DMS79 treated with DMSO at 0.1 percent for 48 hours (cell line): ENCODE results near the gene RBFOX2.
"Not testable (repeated sequence)": the region's sequence is repeated elsewhere in the genome, so short reads cannot be mapped to it uniquely, and the experiment has no call there.

Source experiments
- DNase-seq: peaks from one replicate; lab custom pipeline; 2025; lab: John Stamatoyannopoulos, UW

Gene RBFOX2

GRCh38 chr22:36008565-36008964, 20.1 kb downstream of the RBFOX2 start:
- DNase-seq: no peak

- DNase-seq: no peak
Measured at GRCh38 chr22:36008131-36008530, 20.5 kb downstream of the RBFOX2 start.

- DNase-seq: no peak
Measured at GRCh38 chr22:36003972-36004674, 24.5 kb downstream of the RBFOX2 start.

GRCh38 chr22:36002718-36003260, 25.8 kb downstream of the RBFOX2 start:
- no peak for DNase-seq

- DNase-seq: no peak
Measured at GRCh38 chr22:36002084-36002483, 26.5 kb downstream of the RBFOX2 start.

- DNase-seq: no peak
Measured at GRCh38 chr22:35998748-35999147, 29.9 kb downstream of the RBFOX2 start.

GRCh38 chr22:35997438-35997837, 31.2 kb downstream of the RBFOX2 start:
- DNase-seq: no peak

- no peak for DNase-seq
Measured at GRCh38 chr22:35996596-35996995, 32.0 kb downstream of the RBFOX2 start.

GRCh38 chr22:35995772-35996171, 32.9 kb downstream of the RBFOX2 start:
- no peak for DNase-seq

GRCh38 chr22:35995348-35995747, 33.3 kb downstream of the RBFOX2 start:
- DNase-seq: no peak

- DNase-seq: not testable (repeated sequence)
Measured at GRCh38 chr22:35993727-35994126, 34.9 kb downstream of the RBFOX2 start.

- no peak for DNase-seq
Measured at GRCh38 chr22:35993048-35993714, 35.4 kb downstream of the RBFOX2 start.

GRCh38 chr22:35991168-35991567, 37.5 kb downstream of the RBFOX2 start:
- DNase-seq: no peak

- DNase-seq: no peak
Measured at GRCh38 chr22:35988030-35988429, 40.6 kb downstream of the RBFOX2 start.

GRCh38 chr22:35987487-35987886, 41.1 kb downstream of the RBFOX2 start:
- DNase-seq: no peak

- DNase-seq: no peak
Measured at GRCh38 chr22:35986088-35986487, 42.5 kb downstream of the RBFOX2 start.

GRCh38 chr22:35985371-35985770, 43.3 kb downstream of the RBFOX2 start:
- no peak for DNase-seq

- no peak for DNase-seq
Measured at GRCh38 chr22:35984183-35985175, 44.1 kb downstream of the RBFOX2 start.

- DNase-seq: no peak
Measured at GRCh38 chr22:35981900-35982299, 46.7 kb downstream of the RBFOX2 start.

GRCh38 chr22:35978889-35979288, 49.7 kb downstream of the RBFOX2 start:
- DNase-seq: no peak

GRCh38 chr22:35978201-35978600, 50.4 kb downstream of the RBFOX2 start:
- no peak for DNase-seq

GRCh38 chr22:35977136-35977535, 51.5 kb downstream of the RBFOX2 start:
- no peak for DNase-seq
